Ovary (tissue), 3 donors: ENCODE measurements around the gene PMP22.

Experiments used
- CTCF ChIP-seq, 3 donors: fragments of 450-650 bp in 2 of 3; fragments of 200-600 bp in 1 of 3; IDR thresholded peaks; one replicate each; pipeline versions ENCODE4 v1.5.1 to v1.8.0; 2016 to 2022; ENCODE audit warnings: antibody characterized with exemption in 3 of 3, mild to moderate bottlenecking in 1 of 3
- EP300 ChIP-seq: sonication (generic); formaldehyde crosslinking; IDR thresholded peaks from one replicate; pipeline ENCODE4 v1.6.1; 2017; ENCODE audit warnings: antibody characterized with exemption
- POLR2A ChIP-seq: fragments of 450-650 bp; IDR thresholded peaks from one replicate; pipeline ENCODE4 v1.6.1; 2017; ENCODE audit warnings: antibody characterized with exemption, mild to moderate bottlenecking, moderate library complexity
- donor health status: DM: no; HTN: no; CAD: no.

GRCh38 chr17:15287538-15288267 lies 22.6 kb upstream of the PMP22 start:
- TF ChIP-seq POLR2A (no peak), CTCF (IDR thresholded peaks at IDR 0.05) (no peak), EP300 (no peak)
